RPMI7951 (cell line): ENCODE data around the gene FUT2. TPM values are rescaled to one million over a fixed set of nuclear protein-coding genes. Genes with fewer than 3 reads are reported as not detected.
A peak's percentile ranks its signal among the peaks of the same experiment; 100 is the strongest.
"Not testable (repeated sequence)": the region's sequence is repeated elsewhere in the genome, so short reads cannot be mapped to it uniquely, and the experiment has no call there.

Experiments
- DNase-seq: peaks from one replicate; pipeline ENCODE4 v3.0.0-alpha.2; 2012; ENCODE audit warnings: low read depth
- total RNA-seq: library from RNA; depleted of rRNA; stranded (reverse); fragments of >200 nt; shearing (Covaris generic); gene quantifications from 2 replicates; pipeline ENCODE4 v1.2.3, GENCODE V29; 2014; rRNA removed

The FUT2 gene
- not detected in 2 replicates for total RNA-seq

- DNase-seq = no peak
These were observed at the start of gene FUT2 for GRCh38 chr19:48695743-48696352. Gene FUT2 (plus strand): TSS chr19:48695971. CDS start chr19:48702957, 6,986 bp downstream.

GRCh38 chr19:48646001-48646721 lies 49.6 kb upstream of the FUT2 start, which contains the start of gene CA11:
Gene CA11 (minus strand): TSS chr19:48646187. CDS start chr19:48645632, 555 bp downstream.
- no peak for DNase-seq

- DNase-seq = peak; percentile 78
These were observed 49.0 kb upstream of the FUT2 start for GRCh38 chr19:48646722-48647216.

GRCh38 chr19:48648134-48648533 lies 47.6 kb upstream of the FUT2 start:
- no peak for DNase-seq

- no peak for DNase-seq
These were observed 44.6 kb upstream of the FUT2 start for GRCh38 chr19:48650974-48651682.

GRCh38 chr19:48651683-48652048 lies 44.1 kb upstream of the FUT2 start:
- DNase-seq = no peak

- DNase-seq = peak; percentile 76
These were observed 41.3 kb upstream of the FUT2 start for GRCh38 chr19:48654299-48655059.

GRCh38 chr19:48656840-48657474 lies 38.8 kb upstream of the FUT2 start:
- peak; percentile 79 for DNase-seq

- not testable (repeated sequence) for DNase-seq
These were observed 37.9 kb upstream of the FUT2 start for GRCh38 chr19:48657828-48658227.

GRCh38 chr19:48658483-48658882 lies 37.3 kb upstream of the FUT2 start:
- no peak for DNase-seq

- no peak for DNase-seq
These were observed 36.0 kb upstream of the FUT2 start for GRCh38 chr19:48659768-48660167.

GRCh38 chr19:48660852-48661710 lies 34.7 kb upstream of the FUT2 start:
- DNase-seq = peak; percentile 93

GRCh38 chr19:48661711-48662090 lies 34.1 kb upstream of the FUT2 start:
- no peak for DNase-seq

GRCh38 chr19:48663667-48664066 lies 32.1 kb upstream of the FUT2 start:
- DNase-seq = no peak

GRCh38 chr19:48664476-48664875 lies 31.3 kb upstream of the FUT2 start:
- DNase-seq = no peak

GRCh38 chr19:48665786-48666185 lies 30.0 kb upstream of the FUT2 start:
- no peak for DNase-seq

- no peak for DNase-seq
These were observed 27.4 kb upstream of the FUT2 start for GRCh38 chr19:48668332-48668731.

- DNase-seq = no peak
These were observed 27.0 kb upstream of the FUT2 start for GRCh38 chr19:48668761-48669160.

GRCh38 chr19:48669903-48670668 lies 25.7 kb upstream of the FUT2 start:
- no peak for DNase-seq
